Mucosa of rectum (tissue), 2 donors: Measurements from ENCODE around the gene CA9.

Experiments used
- H3K27ac ChIP-seq, 2 donors: one replicate each; pipeline ENCODE4 v1.7.0; 2013; ENCODE audit warnings: inconsistent platforms in 2 of 2, low read depth in 2 of 2, low read length in 2 of 2
- H3K27me3 ChIP-seq, 2 donors: one replicate each; pipeline ENCODE4 v1.7.0; 2013; ENCODE audit warnings: low read length in 2 of 2; ENCODE audit not compliant: control insufficient read depth in 2 of 2, insufficient read depth in 2 of 2
- H3K36me3 ChIP-seq, 2 donors: one replicate each; pipeline ENCODE4 v1.7.0; 2013; ENCODE audit warnings: low read length in 2 of 2; ENCODE audit not compliant: control insufficient read depth in 2 of 2, insufficient read depth in 2 of 2
- H3K4me1 ChIP-seq, 2 donors: one replicate each; pipeline ENCODE4 v1.7.0; 2013; ENCODE audit warnings: low read length in 2 of 2, mild to moderate bottlenecking in 1 of 2; ENCODE audit not compliant: control insufficient read depth in 2 of 2, insufficient read depth in 2 of 2
- H3K4me3 ChIP-seq, 2 donors: one replicate each; pipeline ENCODE4 v1.7.0; 2013; ENCODE audit warnings: low read length in 2 of 2
- H3K9ac ChIP-seq, 2 donors: one replicate each; pipeline ENCODE4 v1.7.0; 2013; ENCODE audit warnings: low read length in 2 of 2, low read depth in 1 of 2, mild to moderate bottlenecking in 1 of 2
- H3K9me3 ChIP-seq, 2 donors: one replicate each; pipeline ENCODE4 v1.7.0; 2013; ENCODE audit warnings: low read length in 2 of 2; ENCODE audit not compliant: control insufficient read depth in 2 of 2
- donor health status: healthy.
- donor health status: Normal muscosa, but diverticular disease.

Gene CA9

DNA sequence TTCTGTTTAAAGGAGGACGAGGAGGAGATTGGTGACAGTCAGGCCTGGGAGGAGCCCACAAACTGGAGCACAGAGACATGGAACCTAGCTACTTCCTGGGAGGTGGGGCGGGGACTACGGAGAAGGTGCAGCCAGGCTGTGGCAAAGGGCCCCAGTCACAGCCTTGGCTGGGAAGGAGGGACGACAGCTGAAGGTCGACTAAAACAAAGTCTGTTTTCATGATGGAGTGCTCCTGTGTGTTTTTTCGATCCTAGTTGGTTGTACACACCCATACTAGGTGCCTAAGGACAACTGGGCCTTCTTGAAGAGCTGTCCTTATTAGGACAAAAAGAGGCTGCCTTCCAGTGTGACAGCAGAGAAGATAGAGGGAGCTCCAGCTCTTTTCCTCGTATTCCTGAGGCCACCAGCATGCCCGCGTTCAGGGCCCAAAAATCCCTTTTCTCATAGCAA, 12.7 kb upstream of the CA9 start:
- Histone ChIP-seq H3K9ac (peak overlapping the region; percentile 28 to 61), H3K9me3 (no peaks in the 10 kb centered on the region), H3K27ac (peak overlapping the region; percentile 90 to 91), H3K4me3 (no peak overlapping the region), H3K36me3 (peaks cover 0 to 13% of the 10 kb centered on the region in 2 donors), H3K4me1 (peaks cover 45 to 46% of the 10 kb centered on the region in 2 donors), H3K27me3 (no peaks in the 10 kb centered on the region)

DNA sequence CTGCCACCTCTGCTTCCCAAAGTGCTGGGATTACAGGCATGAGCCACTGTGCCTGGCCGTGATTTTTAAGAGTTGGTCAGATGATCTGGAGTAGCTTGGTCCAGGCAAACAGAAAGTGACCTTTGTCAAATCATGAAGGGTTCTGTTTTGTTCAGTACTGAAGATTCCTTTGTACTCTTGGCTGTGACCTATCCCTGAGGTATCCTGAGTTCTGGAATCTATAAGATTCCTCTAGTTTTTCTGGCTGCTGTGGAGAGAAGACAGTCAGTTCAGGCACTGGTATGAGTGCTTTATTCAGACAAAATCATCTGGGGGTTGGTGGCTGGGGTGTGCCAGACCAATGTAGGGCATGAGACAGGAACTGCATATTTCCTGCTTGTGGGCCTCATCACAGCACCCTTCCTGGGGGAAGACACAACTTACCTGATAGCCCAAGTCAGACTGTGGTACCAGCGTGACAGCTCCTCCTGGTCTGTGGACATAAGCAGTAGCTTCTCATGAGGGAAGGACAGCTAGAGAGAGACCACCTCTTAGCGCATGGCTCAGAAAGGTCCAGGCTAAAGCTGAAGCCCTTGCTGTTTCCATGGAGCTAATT, 11.9 kb upstream of the CA9 start:
- Histone ChIP-seq H3K4me1 (peaks cover 45 to 46% of the 10 kb centered on the region in 2 donors), H3K4me3 (no peak overlapping the region), H3K9ac (peak overlapping the region in 1 of 2 donors; percentile 61), H3K36me3 (peaks cover 0 to 13% of the 10 kb centered on the region in 2 donors), H3K27ac (peak overlapping the region; percentile 90 to 91), H3K27me3 (no peaks in the 10 kb centered on the region), H3K9me3 (no peaks in the 10 kb centered on the region)

DNA sequence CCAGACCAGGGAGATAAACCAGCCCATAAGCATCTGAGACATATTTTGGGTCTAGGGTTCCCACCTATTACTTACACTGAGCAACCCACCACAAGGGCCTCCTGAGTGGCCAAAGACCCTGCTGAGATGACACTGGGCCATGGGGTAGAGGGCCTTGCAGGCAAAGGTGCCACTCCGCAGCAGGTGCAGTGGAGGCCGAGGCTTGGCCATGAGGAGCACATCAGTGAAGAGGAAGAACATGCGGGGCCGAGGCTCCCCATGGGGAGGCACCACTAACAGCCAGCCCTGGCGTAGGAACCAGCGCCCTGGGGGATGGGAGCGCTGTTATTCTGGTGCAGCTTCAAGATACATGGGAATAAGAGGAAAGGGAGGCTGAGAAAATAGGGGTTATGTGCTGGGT, 11.3 kb upstream of the CA9 start:
- peak overlapping the region; percentile 90 to 91 for H3K27ac ChIP-seq
- no peak overlapping the region for H3K9ac ChIP-seq
- no peak overlapping the region for H3K4me3 ChIP-seq
- H3K9me3 ChIP-seq: no peaks in the 10 kb centered on the region
- no peaks in the 10 kb centered on the region for H3K27me3 ChIP-seq
- peaks cover 41 to 43% of the 10 kb centered on the region in 2 donors for H3K4me1 ChIP-seq
- H3K36me3 ChIP-seq: peaks cover 0 to 13% of the 10 kb centered on the region in 2 donors

DNA sequence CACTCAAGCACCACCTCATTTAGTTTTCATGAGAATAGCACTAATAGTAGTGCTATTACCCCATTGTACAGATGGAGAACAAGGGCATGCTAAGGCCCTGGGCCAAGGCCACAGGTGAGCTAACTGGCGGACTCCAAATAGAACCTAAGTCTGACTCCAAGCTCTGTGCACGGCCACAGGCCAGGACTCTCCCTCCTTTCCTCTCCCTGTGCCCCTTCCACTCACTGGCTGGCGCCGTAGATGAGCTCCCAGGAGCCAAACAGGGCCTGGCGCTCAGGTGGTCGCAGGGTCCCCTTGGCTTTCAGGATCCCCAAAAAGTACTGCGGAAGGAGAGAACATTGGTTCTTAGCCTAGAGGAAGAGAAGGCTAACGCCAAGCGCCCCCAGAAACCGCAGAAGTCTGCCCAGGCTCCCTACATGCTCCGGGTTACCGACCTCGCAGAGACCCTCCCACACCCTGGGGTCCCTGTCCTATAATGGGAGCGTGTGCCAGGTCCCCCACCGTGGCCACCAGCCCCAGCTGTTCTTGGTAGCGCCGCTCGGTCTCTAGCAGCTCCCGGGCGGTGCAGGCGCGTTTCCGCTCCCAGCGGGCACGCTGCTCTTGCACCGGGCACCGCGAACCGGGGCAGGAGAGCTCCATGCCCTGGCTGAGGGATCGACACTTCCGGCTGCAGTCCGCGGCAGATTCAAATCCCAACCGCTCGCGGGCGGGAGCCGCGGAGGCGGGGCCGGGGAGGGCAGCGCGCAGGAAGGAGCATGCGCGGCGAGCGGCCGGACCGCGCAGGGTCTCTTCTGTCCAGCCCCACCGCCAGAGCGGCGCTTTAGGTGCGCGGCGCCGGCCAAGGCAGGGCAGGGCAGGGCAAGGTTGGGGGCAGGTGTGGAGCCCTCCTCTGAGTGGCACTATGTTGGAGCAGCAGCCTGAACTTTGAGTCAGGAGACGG, 8.9 kb upstream of the CA9 start, which contains the start of gene ARHGEF39:
Gene ARHGEF39, minus strand, starts transcription at position 665 of the 940 bp plus-strand sequence. Its CDS starts 26 bp downstream, at position 639.
- peaks cover 37 to 48% of the 10 kb centered on the region in 2 donors for H3K4me1 ChIP-seq
- H3K27me3 ChIP-seq: no peaks in the 10 kb centered on the region
- peaks cover 0 to 13% of the 10 kb centered on the region in 2 donors for H3K36me3 ChIP-seq
- peak within 1 kb of the TSS; percentile 80 to 91 for H3K9ac ChIP-seq
- H3K4me3 ChIP-seq: peak within 1 kb of the TSS; percentile 75 to 77
- H3K9me3 ChIP-seq: no peaks in the 10 kb centered on the region
- H3K27ac ChIP-seq: peak within 1 kb of the TSS; percentile 60 to 79

DNA sequence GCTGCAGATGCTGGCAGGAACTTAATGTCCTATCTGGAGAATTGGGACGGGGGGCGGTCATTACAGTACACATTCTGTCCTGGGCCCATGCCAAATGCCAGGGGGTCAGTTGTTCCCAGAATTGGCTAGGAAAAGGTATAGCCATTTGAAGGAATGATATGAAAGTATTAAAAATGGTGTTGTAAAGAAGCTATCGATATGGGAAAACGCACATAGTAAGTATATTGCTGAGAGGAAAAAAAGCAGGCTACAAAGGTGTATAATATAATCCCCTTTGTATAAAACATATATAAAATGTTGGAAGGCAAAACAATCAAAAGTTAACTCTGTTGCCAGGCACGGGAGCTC, 8.3 kb upstream of the CA9 start:
- peak overlapping the region; percentile 75 to 77 for H3K4me3 ChIP-seq
- H3K27ac ChIP-seq: peak overlapping the region; percentile 60 to 79
- H3K9ac ChIP-seq: peak overlapping the region; percentile 80 to 91
- no peaks in the 10 kb centered on the region for H3K9me3 ChIP-seq
- peaks cover 0 to 7% of the 10 kb centered on the region in 2 donors for H3K36me3 ChIP-seq
- H3K27me3 ChIP-seq: no peaks in the 10 kb centered on the region
- peaks cover 35 to 48% of the 10 kb centered on the region in 2 donors for H3K4me1 ChIP-seq

DNA sequence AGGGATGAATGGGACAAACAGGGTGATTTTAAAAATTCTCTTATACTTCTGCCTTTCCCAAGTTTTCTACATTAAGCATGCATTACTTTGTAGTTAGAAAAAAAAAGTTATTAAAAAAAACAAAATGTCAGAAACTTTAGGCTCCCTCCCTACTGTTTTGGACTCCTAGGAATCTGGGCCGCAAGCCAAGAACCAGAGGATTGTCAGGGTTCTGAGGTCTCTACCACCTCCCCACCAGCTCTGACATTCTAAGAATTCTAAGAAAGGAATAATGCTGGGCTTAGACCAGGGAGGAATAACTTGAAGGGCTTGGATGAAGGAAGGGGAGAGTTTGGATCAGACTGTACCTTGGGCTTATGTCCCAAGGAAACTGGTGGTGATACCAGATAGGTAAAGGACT, 7.7 kb upstream of the CA9 start:
- H3K27me3 ChIP-seq: no peaks in the 10 kb centered on the region
- H3K4me3 ChIP-seq: no peak overlapping the region
- peaks cover 0 to 4% of the 10 kb centered on the region in 2 donors for H3K36me3 ChIP-seq
- no peaks in the 10 kb centered on the region for H3K9me3 ChIP-seq
- peaks cover 29 to 42% of the 10 kb centered on the region in 2 donors for H3K4me1 ChIP-seq
- no peak overlapping the region for H3K27ac ChIP-seq
- H3K9ac ChIP-seq: no peak overlapping the region

DNA sequence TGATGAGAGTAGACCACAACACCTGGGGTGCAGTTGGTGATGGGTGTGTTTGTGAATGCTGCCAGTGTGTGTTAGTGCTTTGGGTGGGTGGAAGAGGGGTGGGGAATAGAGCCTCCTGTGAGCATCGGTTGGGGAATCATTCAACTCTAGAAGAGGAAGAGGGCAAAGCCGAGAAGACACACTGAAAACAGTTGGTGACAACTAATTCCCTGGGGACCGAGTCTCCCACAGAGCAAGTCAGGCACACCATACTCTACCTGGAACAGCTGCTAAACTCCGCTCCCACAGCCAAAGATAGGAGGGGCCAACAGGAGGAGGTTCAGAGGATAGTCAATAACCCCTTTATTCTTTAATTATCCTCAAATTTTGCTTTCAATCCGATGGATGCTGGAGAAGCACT, 7.2 kb upstream of the CA9 start:
- Histone ChIP-seq H3K9me3 (no peaks in the 10 kb centered on the region), H3K4me1 (peaks cover 24 to 37% of the 10 kb centered on the region in 2 donors), H3K27me3 (no peaks in the 10 kb centered on the region), H3K4me3 (no peak overlapping the region), H3K9ac (no peak overlapping the region), H3K36me3 (peaks cover 0 to 4% of the 10 kb centered on the region in 2 donors), H3K27ac (no peak overlapping the region)

DNA sequence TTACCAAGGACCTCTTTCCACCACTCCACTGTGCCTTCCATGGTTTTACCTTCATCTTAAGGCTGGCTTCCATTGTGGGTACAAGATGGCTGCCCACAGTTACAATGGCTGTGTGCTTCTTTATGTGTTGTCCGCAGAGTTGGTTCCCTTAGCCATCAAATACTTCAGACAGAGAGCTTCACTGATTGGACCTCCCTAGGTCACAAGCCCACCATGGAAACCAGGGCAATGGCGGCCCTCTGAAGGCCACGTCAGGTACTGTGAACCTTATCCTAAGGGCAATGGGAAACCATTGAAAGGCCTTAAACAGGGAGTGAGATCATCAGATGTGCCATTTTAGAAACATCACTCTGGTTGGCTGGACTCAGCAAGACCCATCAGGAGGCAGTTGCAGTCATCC, 5.8 kb upstream of the CA9 start:
- Histone ChIP-seq H3K4me1 (peaks cover 17 to 30% of the 10 kb centered on the region in 2 donors), H3K9ac (no peak overlapping the region), H3K4me3 (no peak overlapping the region), H3K27ac (no peak overlapping the region), H3K9me3 (no peaks in the 10 kb centered on the region), H3K36me3 (no peaks in the 10 kb centered on the region), H3K27me3 (no peaks in the 10 kb centered on the region)

DNA sequence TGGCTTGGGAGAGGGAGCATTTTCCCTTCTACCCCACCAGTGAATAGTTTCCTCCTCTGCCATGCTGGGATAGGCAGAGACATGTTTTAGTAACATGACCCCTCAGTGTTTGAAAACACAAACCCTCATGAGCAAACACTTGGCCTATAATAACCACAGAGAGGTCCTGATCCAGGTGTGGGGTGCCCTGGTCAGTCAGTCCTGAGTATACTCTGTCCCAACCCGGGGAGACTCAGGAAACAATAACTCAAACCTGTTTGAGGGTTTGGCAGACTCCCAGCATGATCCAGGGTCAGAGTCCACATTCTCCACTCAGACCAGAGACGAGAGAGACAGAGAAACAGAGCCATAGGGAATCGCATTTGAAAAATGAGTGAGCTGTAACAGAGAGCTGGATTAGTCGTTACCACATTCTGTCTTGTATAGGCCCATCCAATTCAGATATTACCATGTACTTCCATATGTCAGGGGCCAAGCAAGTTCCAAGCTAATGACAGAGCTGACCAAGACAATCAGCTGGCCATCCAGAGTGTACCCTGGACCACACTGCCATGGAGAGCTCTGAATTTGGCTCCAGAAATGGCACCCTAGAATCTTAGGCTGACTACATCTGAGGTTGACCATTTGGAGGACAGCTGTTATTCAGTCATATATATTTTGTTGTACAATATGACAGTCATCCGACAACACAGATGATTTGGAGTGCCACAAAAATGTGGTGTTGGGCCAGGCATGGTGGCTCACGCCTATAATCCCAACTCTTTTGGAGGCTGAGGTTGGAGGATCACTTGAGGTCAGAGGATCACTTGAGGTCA, 4.2 kb upstream of the CA9 start:
- Histone ChIP-seq H3K27me3 (no peaks in the 10 kb centered on the region), H3K4me3 (peak overlapping the region in 1 of 2 donors; percentile 1), H3K9ac (peak overlapping the region in 1 of 2 donors; percentile 31), H3K27ac (peak overlapping the region; percentile 84 to 91), H3K9me3 (no peaks in the 10 kb centered on the region), H3K4me1 (peaks cover 17 to 27% of the 10 kb centered on the region in 2 donors), H3K36me3 (no peaks in the 10 kb centered on the region)
